Jurkat, Clone E6-1 (cell line): ENCODE data around the gene MED25.

Experiments
- DNase-seq: peaks from one replicate; pipeline ENCODE4 v3.0.0-alpha.2; 2011; ENCODE audit warnings: low read depth, low spot score
- H3K4me3 ChIP-seq: 2 replicates; pipeline ENCODE4 v1.5.1; 2011; ENCODE audit warnings: mild to moderate bottlenecking, low read length, control low read depth, moderate library complexity

MED25 gene

DNA sequence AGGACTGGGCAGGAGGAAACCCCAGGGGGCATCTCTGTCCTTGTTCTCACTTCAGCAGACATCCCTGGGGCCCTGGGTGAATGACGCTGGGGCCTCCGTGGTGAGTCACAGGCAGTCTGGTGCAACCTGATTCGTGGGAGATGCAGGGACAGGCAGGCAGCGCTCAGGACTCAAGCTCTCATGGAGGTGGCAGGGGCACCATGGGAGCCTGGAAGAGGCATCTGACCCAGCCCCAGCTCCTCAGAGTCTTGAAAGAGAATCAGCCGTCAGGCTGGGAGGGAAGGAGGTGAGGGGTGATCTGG is 18.9 kb downstream of the MED25 start:
- H3K4me3 ChIP-seq, result no peak overlapping the region
- no peak for DNase-seq

DNA sequence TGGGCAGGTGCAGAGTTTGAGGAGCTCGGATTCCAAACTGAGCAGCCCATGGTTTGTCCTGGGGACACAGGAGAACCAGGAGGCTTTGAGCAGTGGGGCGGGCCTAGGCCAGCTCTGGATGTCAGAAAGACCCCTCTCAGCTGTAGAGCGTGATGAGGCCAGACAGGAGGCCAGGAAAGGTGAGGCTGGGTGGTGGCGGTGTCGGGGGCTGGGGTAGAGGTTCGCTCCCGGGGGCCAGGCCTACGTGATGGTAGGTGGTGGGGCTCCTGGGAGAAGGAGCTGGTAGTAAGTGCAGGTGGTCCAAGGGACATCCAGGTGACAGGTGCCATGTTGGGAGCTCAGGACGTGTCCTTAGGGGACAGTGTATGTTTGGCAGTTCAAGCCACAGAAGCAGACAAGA is 19.3 kb downstream of the MED25 start:
- no peak overlapping the region for H3K4me3 ChIP-seq

DNA sequence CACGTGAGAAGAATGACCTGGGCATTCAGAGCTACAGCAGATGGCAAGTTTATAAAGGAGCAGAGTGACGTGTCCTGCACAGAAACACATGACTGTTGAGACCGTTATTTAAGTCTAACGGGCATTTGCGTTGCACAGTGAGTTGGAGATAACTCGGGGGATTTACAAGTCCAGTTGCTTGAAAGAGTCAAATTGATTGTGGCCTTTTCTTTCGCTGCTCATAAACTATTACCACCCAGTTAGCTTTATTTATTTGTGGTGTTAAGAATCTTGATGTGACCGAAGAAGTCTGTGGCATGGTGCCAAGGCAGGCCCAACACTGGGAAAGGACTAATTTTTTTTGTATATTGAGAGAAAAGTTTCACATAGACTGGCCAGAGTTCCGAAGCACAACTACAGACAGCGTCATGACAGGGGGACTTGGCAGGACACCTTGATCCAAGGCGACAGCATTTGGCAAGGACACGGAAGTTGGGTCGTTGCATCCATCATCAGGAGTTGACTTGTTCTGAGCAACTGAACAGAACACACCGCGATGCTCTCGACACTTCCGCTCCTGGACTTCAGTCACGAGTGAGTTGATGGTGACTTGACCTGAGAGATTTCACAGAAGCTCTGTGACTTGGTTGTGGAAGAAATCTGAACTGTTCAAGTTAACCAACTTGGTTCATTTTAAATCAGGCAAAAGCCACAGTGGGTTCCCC is 20.9 kb downstream of the MED25 start:
- no peak for DNase-seq
- H3K4me3 ChIP-seq, result no peak overlapping the region

More for the DNA sequence above, 19.3 kb downstream of the MED25 start:
- DNase-seq, result no peak

DNA sequence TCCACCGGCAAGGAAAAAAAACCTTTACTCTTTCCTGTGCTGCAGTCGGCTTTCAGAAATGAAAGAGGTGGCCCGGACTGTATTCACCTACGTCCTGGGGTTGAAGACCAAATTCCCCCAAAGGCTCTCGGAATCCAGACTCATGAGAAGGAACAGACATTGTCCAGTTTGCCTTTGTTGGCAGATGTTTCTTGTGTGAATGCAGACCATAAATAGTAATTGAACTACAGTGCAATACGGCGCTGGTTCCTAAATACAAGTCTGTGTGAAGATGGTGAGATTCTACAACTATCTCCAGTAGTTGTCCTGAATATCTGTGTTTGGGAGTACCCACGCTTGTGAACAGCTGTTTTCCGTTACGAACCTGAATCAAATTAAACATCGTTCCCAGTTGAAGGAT is 21.6 kb downstream of the MED25 start:
- no peak overlapping the region for H3K4me3 ChIP-seq
- DNase-seq, result no peak

DNA sequence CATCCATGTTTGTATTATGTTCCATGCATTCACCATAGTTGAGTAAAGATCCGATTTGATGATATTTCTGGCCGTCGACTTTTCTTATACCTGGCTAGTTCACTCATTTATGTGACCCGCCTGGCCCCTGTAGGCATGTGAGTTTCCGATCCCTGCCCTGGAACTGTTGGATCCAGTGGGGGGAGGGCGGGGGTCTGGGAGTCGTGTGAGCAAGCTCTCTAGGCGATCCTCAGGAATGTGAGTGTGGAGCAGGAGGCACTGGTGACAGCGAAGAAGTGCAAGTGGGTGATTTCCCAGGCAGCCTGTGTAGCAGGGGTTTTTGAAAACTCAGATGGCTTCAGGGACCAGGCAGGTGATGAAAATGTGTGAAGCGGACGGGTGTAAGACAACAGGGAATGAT is 22.2 kb downstream of the MED25 start:
- H3K4me3 ChIP-seq, result no peak overlapping the region
- no peak for DNase-seq

DNA sequence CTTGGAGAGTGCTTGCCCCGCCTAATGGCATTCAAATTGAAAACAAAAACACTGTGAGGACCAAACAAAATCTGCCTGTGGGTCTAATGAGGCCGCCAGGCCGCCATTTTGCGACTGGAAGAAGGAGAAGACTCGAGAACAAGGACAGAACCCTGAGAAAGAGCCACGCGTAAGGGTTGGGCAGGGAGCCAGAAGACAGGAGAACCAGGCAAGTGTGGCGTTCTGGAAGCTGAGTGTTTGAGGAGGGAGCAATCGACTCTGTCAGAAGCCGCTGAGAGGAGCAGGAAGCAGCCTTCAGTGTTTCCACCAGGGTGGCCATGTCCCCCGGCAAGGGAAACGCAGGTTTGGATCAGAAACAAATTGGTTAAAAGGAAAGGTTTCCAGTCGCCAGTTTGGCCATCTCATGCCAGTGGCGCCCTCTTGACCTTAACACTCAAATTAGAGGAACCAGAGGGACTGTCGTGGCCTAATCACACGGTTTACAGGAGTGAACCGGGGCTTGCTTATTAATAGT is 22.7 kb downstream of the MED25 start:
- no peak overlapping the region for H3K4me3 ChIP-seq
- no peak for DNase-seq

DNA sequence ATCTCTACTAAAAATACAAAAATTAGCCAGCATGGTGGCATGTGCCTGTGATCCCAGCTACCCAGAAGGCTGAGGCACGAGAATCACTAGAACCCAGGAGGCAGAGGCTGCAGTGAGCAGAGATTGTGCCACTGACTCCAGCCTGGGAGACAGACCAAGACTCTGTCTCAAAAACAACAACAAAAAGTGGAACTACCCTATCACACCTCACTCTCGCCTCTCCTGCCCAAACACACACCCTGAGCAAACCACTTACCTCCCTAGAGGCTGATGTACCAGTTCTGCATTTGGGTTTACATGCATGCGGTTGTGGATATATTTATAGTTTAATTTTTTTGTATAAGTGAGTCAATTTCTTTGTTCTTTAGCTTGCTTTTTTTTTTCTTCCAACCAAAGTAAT is 25.2 kb downstream of the MED25 start:
- H3K4me3 ChIP-seq, result no peak overlapping the region
- DNase-seq, result no peak

DNA sequence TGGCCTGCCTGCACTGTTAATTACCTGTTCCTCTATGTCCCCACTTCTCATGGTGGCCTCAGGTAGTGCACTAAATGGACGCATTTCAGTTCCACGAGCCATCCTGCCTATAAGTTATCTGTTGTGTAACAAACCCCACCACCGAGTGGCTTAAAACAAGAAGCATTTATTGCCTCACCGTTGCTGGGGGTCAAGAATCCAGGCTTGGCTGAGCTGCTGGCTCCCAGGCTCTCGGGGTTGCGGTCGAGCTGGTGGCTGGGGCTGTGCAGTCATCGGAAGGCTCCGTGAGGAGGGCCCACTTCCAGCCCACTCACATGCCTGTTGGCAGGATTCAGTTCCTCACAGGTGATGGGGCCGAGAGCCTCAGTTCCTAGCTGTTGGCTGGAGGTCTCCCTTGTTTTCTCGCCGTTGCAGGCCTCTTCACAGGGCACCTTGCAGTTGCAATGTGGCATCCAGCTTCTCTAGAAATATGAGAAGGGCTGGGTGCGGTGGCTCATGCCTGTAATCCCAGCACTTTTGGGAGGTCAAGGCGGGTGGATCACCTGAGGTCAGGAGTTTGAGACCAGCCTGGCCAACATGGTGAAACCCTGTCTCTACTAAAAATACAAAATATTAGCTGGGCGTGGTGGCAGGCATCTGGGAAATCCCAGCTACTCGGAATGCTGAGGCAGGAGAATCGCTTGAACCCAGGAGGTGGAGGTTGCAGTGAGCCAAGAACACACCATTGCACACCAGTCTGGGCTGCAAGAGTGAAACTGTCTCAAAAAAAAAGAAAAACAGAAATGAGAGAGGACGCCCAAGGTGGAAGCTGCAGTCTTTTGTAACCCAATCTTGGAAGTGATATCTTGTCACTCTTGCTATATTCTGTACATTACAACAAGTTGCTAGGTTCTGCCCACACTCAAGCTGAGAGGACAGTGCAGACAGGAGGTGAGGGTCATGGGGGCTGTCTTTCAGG is 26.3 kb downstream of the MED25 start:
- H3K4me3 ChIP-seq, result no peak overlapping the region
- DNase-seq, result no peak

DNA sequence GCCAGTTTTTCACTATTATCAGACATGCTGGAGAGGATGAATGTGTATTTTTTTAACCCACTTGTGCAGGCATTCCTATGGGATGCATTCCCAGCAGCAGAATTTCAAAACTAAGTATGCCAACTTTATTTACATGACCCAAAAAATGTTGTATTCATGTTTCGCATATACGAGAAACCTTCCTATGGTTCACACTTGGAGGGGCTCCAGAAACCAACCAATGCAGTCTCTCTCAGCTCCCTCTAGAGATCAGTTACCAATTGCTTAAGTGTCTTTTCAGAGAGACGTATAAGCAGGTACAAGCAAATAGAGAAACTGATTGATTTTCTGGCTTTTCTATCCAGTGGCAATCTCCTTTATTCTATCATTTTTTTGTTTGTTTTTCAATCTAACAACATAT is 27.3 kb downstream of the MED25 start:
- H3K4me3 ChIP-seq, result no peak overlapping the region
- DNase-seq, result no peak

DNA sequence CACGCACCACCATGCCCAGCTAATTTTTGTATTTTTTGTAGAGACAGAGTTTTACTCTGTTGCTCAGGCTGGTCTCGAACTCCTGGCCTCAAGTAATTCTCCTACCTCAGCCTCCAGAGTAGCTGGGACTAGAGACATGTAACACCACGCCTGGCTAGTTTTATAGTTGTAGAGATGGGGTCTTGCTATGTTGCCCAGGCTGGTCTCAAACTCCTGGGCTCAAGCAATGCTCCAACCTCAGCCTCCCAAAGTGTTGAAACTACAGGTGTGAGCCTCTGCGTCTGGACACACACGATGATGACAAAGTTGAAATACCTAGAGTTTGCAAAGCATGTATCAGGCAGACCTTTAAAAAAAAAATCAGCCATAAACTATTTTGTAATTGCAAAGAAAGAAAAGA is 28.3 kb downstream of the MED25 start:
- no peak overlapping the region for H3K4me3 ChIP-seq
- DNase-seq, result no peak

DNA sequence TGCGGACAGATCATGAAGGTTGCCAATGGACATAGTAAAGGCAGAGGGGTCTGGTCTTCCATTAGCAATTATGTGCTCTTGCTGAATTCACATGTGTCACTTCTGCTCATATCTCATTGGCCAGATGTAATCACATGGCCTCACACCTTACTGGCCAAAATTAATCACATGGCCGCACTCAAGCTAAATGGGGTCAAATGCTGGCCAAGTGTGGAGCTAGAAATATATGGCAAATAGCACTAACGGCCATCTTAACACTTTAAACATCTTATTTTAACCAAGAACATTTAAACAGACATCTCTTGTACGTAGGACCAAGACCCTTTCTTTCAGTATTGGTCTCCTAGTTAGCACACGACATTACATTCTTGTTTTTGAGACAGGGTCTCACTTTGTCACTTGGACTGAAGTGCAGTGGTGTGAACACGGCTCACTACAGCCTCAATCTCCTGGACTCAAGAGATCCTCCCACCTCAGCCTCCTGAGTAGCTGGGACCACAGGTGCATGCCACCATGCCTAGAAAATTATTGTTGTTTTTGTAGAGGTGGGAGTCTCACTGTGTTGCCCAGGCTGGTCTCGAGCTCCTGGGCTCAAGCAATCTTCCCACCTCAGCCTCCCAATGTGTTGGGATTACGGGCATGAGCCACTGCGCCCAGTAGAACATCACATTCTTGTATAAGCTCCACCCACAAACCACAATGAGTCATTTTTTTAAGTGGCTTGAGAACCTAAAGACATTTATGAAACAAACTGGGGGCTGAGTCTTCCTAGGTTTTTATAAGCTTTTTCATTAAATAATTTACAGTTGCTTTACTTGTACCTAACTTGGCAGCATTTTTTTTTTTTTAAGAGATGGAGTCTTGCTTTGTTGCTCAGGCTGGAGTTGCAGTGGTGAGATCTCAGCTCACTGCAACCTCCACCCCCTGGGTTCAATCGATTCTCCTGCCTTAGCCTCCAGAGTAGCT is 29.9 kb downstream of the MED25 start:
- H3K4me3 ChIP-seq, result no peak overlapping the region
- no peak for DNase-seq

DNA sequence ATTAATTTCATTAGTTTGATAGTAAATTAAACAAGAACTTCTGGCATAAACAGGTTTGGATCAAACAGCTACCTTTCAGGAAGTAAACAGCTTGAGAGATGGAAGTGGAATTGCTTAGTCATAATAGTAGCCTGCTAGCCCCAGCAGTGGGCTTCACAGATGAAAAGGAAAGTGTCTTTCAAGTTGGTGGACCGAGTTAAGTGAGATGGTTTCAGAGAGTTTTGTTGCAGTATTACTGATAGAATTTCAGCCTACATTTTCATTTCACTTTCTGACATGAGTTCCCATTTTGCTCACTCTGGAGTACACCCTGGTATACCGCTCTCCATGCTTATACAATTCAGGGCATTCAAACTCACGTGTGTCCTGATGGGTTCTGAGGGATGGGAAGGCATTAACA is 30.8 kb downstream of the MED25 start:
- H3K4me3 ChIP-seq, result no peak overlapping the region
- no peak for DNase-seq

DNA sequence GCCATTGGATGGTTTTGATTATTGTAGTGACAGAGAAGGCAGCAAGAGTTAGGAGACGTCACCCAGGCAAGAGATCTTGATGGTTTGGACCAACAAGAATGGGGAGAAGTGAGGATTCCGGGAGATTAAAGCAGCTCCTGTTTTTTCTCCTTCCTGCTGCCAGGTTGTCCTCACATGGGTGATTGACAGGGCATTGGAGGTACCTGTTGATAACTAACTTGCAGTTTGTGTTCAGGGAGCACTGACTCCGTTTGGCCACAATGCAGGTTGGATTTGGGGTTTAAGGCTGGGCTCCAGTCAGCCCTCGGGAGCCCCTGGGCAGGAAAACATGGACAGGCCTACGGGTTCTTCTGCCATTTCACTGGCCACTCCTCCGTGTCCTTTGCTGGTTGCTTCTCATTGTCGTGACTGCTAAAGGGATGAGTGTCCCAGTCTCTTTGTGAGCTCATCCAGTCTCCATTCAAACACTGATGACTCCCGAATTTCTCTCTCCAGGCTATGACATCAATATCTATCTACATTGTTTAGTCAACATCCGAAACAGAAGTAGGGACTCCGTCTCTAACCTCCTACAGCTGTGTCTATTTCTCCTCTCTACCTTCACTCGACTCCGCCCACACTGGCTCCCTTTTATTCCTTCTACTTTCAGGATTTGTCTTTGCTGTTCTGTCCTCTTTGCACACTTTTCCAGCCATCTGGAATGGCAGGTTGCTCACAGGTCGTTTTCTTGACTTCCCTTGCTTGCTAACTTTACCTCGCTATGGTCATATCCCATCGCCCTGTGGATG is 31.5 kb downstream of the MED25 start:
- peak overlapping the region; percentile 79 for H3K4me3 ChIP-seq
- DNase-seq, result no peak

DNA sequence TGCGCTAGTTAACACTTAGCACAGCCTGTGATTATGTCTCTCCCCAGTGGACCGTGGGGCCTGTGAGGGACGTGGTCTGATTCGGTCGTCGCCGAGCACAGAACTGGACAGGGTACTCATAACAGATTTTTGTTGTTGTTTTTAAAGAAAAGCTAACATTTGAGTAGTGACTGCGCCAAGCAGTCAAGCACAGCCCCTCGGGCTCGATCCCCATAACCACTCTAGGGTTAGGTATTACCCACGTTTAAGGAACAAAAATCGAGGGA is 32.1 kb downstream of the MED25 start:
- DNase-seq, result no peak
- peak overlapping the region; percentile 79 for H3K4me3 ChIP-seq

DNA sequence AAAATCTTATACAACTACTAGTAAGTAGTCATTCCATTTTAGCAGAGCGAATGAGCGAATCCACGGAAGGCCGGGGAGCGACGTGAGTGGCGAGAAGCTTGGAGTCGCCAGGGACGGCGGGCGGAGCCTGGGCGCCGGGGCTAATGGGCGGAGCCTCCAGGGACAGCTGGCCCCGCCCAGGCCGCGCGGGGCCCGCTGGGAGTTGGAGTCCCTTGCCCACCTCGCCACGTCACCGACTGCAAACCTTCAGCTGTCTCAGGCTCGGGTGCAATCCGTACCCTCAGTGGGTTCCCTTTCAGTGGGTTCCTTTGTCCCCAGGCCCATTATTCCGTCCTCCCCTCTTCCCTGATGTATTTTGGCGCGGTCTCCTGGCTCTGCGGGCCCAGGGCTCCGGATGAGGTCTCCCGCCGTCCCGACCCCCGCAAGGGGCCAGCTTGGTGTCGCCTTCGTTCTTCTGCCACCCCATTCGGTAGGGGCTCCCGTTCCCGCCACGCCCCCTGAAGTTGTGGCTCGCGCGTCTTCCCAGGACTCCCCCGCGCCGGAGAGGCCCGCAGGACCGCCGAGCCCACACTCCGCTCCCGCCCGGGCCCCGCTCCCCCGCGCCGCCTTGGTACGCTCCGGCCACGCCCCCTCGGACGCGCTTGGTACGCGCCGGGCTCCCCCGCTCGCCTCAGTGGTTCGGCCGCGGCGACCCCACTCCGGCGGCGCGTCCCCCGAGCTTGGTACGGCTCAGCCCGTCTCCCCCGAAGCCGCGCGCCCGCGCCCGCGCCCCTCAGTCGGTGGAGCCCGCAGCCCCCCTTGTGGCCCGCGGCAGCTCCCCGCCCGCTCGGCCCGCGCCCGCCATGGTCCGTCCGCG is 32.6 kb downstream of the MED25 start, which contains the start of gene PTOV1:
Gene PTOV1 (plus strand): TSS at position 673 of the 856 bp plus-strand sequence.
- H3K4me3 ChIP-seq, result peak within 1 kb of the TSS; percentile 79
- DNase-seq, result peak; percentile 87

DNA sequence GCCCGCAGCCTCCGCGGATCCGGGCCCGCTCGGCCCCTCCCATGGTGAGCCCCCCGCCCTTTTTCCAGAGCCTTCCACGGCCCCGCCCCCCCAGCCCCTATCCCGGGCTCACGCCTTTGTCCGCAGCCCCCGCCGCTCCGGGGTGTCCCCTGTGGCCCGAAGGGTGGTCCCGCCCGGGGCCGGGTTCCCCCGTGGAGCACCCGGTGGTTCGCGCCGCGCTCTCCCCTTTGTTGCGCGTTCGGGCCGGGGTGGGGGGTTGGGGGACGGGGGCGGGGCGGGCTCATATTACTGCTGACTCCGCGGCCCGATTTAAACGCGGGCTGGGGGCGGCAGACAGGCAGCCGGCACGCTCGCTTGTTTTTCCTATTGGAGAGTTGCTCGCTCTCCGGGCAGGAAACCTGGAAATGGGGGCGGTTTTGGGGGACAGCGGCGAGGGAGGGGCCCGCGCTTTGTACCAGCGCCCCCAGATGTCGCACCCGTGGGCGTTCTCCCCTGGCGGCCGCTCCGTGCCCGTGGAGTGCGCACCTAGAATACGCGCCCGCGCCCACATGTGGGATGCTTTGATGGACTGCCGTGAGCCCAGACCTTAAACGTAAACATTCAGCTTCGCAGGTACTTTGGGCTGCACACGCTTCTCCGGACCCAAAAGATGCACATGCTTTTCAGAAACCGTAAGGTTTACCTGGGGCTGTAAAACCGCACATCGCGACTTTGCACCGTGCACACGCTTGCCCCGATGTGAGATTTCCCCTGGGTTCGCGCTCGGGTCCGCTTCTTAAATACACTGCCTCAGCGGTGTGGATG is 33.6 kb downstream of the MED25 start:
- H3K4me3 ChIP-seq, result peak overlapping the region; percentile 79
- no peak for DNase-seq

DNA sequence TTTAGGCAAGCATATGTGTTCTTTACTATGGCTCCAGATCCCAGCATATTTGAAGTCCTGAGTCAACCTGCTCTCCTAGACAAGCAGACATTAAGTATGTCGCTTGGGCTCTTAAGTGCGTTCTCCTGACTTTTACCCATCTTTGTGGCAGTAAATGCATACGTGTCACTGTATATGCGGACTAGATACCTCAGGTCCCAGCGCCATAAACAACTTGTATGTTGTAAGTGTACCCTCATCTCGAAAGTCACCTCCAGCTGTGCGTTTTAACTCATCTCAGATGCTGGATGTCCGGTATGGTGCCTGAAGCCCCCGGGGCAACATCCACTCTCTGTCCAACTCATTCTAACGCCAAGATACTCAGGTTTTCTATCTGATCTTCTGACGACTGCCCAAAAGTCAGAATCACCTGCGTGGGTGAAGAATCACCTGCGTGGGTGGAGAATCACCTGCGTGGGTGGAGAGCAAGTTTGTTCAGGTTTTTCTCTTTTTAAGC is 34.6 kb downstream of the MED25 start:
- DNase-seq, result no peak
- H3K4me3 ChIP-seq, result peak overlapping the region; percentile 79
